ENCODE data around the gene ANO10.
"Not testable (repeated sequence)": the region's sequence is repeated elsewhere in the genome, so short reads cannot be mapped to it uniquely, and the experiment has no call there.

- TF ChIP-seq ZNF274 (IDR thresholded peaks at IDR 0.05; ENCODE audit: low read depth, low read length); YY1 (IDR thresholded peaks at IDR 0.05; ENCODE audit: insufficient read depth, insufficient read length); SUZ12 (IDR thresholded peaks at IDR 0.05; ENCODE audit: extremely low read depth, insufficient read depth, insufficient read length): not testable (repeated sequence)
Measured at GRCh38 chr3:43462566-43462965, 159.2 kb downstream of the ANO10 start.

Measured in NT2/D1 (cell line).